NCI-H1417 (cell line): ENCODE data around the gene PLBD2.

Source experiments
- DNase-seq, 3 experiments: peaks; one replicate each; lab custom pipeline; 2025; lab: John Stamatoyannopoulos, UW

Gene PLBD2

DNA sequence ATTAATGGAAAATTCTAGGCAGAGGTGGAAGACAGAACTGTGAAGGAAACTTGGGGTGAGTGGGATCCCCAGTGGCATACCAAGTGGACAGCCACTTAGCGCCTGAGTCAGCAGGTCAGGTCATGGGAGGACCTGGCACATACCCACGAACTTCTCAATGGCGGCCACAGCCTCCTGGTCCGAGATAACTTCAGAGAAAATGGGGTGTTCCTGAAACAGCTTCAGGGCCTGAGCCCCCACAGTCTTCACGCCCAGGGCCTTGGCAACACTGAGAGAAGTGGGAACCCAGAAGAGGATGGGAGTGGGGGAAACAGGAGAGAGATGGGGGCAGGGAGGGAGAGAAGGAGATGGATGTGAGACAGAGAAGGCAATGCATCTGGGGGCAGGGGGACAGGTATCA is 35.4 kb downstream of the PLBD2 start:
- no peak for DNase-seq

- no peak for DNase-seq
Observed at GRCh38 chr12:113395119-113395518, 36.7 kb downstream of the PLBD2 start.

GRCh38 chr12:113396200-113396599 is 37.8 kb downstream of the PLBD2 start:
- no peak for DNase-seq

DNA sequence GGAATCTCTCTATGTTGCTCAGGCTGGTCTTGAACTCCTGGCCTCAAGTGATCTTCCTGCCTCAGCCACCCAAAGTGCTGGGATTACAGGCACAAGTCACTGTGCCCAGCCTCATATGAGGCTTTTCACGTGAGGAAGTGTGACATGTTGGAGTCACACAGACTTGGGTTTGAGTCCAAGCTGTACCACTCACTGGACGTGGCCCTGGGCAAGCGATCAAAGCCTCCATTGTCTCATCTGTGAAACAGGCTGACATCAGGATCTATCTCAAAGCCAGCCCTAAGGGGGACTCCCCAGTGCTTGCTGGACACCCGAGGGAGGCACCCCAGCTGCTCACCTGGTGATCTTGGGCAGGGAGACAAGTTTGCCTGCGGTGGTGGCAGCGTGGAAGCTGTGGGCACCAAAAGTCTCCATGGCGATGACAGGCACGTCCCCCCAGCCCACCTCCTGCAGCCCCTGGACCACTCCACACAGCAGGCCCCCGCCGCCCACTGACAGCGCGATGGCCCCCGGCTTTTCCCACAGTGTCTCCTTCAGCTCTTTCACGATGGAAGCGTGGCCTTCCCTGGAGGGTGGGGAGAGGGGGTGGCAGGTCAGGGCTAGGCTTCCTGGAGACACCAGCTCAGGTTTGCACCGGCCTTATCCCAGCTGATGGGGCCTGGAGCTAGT is 38.6 kb downstream of the PLBD2 start:
- DNase-seq: peak in 2 of 3 experiments; percentile 30 to 47

DNA sequence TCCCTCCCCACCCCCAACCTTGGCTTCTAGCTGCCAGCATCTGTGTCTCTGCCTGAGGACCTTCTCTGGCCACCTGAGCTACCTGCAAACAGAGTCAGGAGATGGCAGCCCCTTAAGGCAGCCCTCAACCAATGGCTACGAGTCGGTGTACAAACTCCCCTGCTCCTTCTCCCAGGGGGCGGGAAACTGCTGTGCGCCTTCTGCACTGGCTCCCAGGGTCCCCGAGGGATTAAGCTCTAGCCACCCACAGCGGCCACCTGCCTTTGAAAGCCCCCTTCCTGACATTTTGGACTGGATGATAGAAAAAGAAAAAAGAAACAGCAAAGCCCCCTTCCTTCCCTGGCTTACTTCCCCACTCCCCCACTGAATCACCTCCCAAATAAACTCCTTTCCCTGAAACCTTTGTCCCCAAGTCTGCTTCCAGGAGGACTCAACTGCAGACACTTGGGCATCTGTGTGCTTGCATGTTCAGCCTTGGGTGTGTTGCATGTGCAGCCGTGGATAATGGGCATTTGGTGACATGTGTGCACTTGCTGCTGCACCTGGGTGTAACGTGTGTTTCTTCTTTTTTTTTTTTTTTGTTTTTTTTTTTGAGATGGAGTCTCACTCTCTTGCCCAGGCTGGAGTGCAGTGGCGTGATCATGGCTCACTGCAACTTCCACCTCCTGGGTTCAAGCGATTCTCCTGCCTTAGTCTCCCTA is 39.3 kb downstream of the PLBD2 start:
- DNase-seq: peak in 1 of 3 experiments; percentile 47

GRCh38 chr12:113398346-113399290 is 40.2 kb downstream of the PLBD2 start:
- DNase-seq: no peak

DNA sequence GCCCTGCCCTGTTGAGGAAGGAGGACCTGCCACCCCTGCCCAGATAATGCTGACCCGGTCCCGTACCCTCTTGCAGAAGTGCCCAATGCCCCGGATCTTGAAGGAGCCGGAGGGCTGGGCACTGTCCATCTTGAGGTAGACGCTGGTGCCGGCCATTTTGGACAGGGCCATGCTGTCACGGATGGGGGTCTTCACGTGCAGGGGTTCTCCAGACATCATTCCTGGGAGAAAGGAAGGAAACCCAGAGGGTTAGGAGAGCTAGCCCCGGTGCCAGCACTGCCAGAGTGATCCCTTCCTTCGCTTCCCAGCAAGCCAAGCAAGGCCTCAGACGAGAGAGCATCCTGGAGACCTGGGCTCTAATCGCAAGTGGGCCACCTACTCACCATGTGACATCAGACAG is 41.1 kb downstream of the PLBD2 start:
- no peak for DNase-seq

GRCh38 chr12:113400362-113400761 is 42.0 kb downstream of the PLBD2 start:
- no peak for DNase-seq

DNA sequence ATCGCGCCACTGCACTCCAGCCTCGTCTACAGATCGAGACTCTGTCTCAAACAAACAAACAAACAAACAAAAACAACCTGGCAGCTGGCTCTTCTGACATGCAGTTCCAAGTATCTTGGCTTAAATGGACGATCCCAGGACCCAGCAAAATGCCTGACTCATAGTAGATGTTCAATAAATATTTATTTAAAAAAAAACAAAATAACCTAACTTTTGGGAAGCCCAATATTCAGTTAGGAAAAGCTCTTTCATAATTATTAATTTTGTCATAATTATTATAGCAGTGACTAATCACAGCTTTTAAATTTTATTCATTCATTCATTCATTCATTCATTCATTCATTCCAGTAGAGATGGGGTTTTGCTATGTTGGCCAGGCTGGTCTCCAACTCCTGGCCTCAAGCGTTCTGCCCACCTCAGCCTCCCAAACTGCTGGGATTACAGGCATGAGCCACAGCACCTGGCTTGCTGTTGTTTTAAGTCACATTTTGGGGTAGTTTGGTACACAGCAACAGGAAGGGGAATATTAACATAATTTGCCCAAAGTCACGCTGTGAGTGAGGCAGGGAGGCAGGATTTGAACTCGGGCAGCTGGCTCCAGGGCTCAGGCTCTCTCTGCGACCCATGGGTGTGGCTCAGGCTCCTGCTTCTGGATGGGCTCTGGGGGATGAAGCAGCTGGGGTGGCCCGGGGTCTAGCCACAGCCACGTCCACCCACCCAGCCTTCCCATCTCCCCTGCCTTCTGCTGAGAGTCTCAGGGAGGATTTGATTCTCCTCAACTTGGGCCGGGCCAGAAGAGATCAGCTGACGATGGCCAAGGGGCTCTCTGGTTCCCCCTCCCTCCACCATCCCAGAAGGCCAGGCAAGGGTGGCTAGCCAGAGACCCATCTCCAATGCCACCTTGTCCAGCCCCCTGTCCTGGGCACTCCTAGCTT is 42.9 kb downstream of the PLBD2 start:
- DNase-seq: no peak

DNA sequence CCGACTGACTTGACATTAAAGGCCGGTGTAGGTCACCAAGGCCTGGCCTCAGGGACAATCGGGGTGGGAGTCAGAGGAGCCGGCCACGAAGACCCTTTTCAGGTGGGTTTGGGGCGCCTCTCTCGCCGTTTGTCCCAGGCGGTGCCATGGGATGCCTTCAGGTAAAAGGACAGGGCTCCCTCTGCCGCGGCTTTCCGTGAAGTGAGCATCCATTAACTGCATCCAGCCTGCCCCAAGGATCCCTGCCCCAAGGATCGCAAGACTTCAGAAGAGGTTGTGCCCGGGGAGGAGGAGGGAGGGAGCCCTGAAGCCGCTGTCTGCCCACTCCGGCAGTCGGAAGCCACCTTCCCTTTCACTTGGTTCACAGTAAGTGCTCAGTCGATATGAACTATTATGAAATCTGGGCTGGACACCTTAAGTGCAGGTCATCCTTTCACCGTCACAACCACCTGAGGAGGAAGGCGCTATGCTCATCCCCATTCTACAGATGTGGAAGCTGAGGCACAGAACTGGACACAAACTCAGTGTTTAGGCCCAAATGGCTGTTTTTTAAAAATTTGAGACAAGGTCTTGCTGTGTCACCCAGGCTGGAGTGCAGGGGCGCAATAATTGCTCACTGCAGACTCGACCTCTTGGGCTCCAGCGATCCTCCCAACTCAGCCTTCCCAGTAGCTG is 44.3 kb downstream of the PLBD2 start:
- DNase-seq: no peak

DNA sequence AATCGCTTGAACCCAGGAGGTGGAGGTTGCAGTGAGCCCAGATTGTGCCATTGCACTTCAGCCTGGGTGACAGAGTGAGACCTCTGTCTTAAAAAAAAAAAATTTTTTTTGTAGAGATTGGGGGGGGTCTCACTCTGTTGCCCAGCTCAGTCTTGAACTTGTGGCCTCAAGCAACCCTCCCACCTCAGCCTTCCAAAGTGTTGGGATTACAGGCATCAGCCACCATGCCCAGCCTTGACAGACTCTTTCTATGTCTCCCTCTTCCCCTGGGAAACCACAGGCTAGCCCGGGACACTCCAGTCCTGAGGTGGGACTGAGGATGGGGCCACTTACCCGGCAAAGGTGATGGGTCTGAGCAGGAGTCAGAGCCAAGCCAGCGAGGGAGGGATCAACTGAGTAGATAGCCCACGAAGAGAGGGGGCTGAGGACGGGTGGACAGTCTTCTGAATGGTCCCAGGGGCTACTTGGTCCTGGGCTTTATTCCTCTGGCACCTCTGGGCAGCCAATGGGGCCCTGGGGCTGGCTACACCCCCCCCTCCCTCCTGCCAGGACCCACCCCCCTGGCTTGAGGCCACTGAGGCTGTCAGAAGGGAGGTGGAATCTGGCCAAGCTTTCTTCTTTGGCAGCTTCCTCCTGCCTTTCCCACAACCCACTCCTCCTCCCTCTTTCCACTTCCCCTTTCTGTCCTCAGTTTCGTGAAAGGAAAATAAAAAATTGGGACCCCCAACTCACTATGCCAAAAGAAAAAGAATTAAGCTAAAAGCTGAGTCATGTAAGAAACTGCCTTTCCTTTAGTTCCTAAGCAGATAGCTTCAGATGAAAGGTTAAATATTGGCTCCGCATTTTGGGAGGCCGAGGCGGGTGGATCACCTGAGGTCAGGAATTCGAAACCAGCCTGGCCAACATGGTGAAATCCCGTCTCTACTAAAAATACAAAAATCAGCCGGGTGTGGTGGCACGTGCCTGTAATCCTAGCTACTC is 45.3 kb downstream of the PLBD2 start, which contains the start of gene SDS:
SDS (minus strand) TSS at position 453 of the 981 bp plus-strand sequence. CDS start 4,179 bp downstream, outside the sequence.
- no peak for DNase-seq

DNA sequence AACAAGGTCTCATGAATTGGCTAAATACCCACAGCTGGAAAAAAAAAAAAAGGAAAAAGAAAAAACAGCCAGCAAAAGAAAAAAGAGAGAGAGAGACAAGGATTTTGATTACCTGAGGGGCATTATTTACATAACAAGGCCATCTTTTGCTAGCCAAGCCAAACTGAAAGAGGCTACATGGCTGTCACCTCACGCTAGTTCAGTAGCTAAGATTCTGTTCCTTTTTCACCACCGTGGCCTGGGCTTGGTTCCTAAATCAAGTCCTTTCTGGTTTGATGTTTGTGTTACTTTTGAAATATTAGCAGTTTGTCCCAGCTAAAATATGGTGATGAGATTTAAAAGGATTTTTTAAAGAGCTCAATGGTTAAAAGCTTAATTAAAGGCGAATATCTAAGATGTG is 47.3 kb downstream of the PLBD2 start:
- DNase-seq: no peak

- no peak for DNase-seq
Observed at GRCh38 chr12:113407931-113408600, 49.7 kb downstream of the PLBD2 start.

- no peak for DNase-seq
Observed at GRCh38 chr12:113408756-113409298, 50.4 kb downstream of the PLBD2 start.

DNA sequence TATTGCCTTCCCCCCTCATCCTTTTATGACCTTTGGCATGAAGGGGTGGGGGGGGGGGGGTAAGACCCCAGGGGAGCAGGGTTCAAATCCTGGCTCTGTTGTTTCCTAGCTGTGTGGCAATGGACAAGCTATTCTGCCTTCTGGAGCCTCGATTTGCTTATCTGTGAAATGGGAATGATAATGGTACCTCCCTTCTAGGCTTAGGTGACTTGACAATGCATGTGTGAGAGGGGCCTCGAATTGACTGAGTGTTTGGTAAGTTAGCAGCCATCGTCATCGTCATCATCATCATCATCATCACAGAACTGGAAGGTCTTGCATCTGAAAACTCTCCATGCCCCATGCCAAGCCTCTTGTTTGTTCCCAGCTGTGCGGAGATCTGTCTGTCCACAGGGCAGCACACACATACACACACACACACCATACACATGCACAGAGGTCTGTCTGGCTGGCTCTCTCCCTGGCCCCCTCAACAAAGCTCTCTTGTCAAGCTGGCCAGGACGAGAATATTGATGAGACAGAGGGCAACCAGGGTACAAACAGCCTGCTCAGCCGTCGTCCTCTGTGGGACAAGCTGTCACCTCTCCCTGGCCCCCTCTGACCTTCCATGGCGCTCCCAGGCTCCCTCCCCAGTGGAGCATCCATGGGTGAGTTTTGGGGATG is 51.2 kb downstream of the PLBD2 start:
- no peak for DNase-seq

DNA sequence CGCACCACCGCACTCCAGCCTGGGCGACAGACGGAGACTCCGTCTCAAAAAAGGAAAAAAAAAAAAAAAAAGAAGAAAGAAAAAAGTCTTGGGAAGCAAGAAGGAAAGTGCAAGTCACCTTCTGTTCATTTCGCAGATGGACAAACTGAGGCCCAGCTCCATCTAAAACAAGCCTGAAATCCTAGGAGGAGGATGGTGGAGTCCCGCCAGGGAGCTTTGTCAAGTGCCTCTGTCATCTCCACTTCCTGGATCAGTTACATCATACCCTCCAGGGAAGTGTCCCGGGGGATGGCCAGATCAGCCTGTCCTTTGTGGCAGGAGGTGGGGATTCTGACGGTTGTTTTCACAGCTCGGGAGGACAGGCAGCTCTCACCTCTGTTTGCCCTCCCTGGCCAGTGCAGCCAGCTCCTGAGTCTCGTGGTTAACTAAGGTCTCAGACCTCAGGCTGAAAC is 55.1 kb downstream of the PLBD2 start:
- DNase-seq: peak in 1 of 3 experiments; percentile 22

DNA sequence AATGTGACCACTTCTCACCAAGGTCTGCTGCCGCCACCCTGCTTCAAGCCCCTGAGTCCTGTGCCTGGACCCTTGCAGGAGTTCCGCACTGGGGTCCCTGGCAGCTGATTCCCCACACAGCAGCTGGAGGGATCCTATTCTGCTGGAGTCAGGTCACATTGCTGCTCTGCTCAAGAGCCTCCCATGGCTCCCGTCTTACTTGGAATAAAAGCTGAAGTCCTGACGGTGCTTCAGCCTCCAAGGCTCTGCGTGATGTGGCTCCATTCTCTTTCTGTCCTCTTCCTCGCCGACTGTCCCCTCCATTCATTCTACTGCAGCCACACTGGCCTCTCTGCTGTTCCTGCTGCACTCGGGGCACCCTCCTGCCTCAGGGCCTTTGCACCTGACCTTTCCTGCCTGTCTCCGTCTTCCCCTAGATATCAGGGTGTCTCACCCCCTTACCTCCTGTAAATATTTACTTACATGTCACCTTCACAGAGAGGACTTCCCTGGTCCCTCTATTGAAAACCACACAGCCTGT is 56.2 kb downstream of the PLBD2 start:
- no peak for DNase-seq
